K562 (cell line): ENCODE measurements around the gene MAPKAPK3. TPM values are rescaled to one million over a fixed set of nuclear protein-coding genes. Genes with fewer than 3 reads are reported as not detected.

Experiments
- ATAC-seq: fragments of 200-7000 bp; cut with Tn5 transposase; 3 replicates; pipeline ENCODE4 v1.9.1; 2020; ENCODE audit warnings: moderate library complexity
- BruUV-seq: library from RNA; stranded (reverse); fragments of 400-500 nt; replicated peaks from 2 replicates; lab custom pipeline; 2021; lab: Mats Ljungman, UMichigan
- CTCF ChIA-PET: fragments of 300-600 bp; formaldehyde crosslinking; extraction: SDS; loops from one replicate; lab custom pipeline; 2021; ENCODE audit warnings: low intra/inter-chr PET ratio; lab: Yijun Ruan, JAX
- POLR2A ChIA-PET: fragments of 300-600, 350-650 bp; sonication (Branson Sonifier 250); formaldehyde crosslinking; extraction: SDS; loops from one replicate; lab custom pipeline; 2021; ENCODE audit warnings: antibody characterized with exemption, inconsistent platforms; lab: Yijun Ruan, JAX
- DNase-seq, 4 experiments: peaks; one replicate each; pipeline versions ENCODE4 v3.0.0 to v3.0.0-alpha.2; 2011 to 2018; ENCODE audit warnings: low spot score in 3 of 4, mixed read lengths in 3 of 4; ENCODE audit errors: extremely low read depth in 1 of 4
- FAIRE-seq: peaks from 2 replicates; lab custom pipeline; 2011; peaks lifted over from hg19 to GRCh38; lab: Jason Lieb, UNC
- H2AFZ ChIP-seq: 2 replicates; pipeline ENCODE4 v1.6.0; 2011; ENCODE audit warnings: low read depth, low read length, control low read depth, inconsistent platforms
- H3K27ac ChIP-seq: fragments of 200-600 bp; 3 replicates; pipeline ENCODE4 v1.8.0; 2011; ENCODE audit warnings: low read depth, mild to moderate bottlenecking, control low read depth, inconsistent platforms, low read length, moderate library complexity, mixed read lengths; ENCODE audit errors: extremely low read depth
- H3K27me3 ChIP-seq, 2 experiments: fragments of 300-600 bp in 1 of 2; 2 replicates in 1 of 2; 3 replicates in 1 of 2; pipeline versions ENCODE4 v1.6.0 to v1.8.0; 2011; ENCODE audit warnings: inconsistent platforms in 2 of 2, low read length in 2 of 2, mild to moderate bottlenecking in 1 of 2, mixed read lengths in 1 of 2, moderate library complexity in 1 of 2; ENCODE audit not compliant: control insufficient read depth in 2 of 2, insufficient read depth in 2 of 2
- H3K36me3 ChIP-seq: fragments of 300-600 bp; 3 replicates; pipeline ENCODE4 v1.8.0; 2011; ENCODE audit warnings: mild to moderate bottlenecking, low read length, inconsistent platforms; ENCODE audit not compliant: control insufficient read depth, insufficient read depth
- H3K4me1 ChIP-seq, 2 experiments: fragments of 200-600 bp in 1 of 2; replicated peaks in 1 of 2; 2 replicates in 1 of 2; 3 replicates in 1 of 2; pipeline versions ENCODE4 v1.5.1 to v1.8.0; 2011; ENCODE audit warnings: inconsistent platforms in 2 of 2, low read length in 2 of 2, mild to moderate bottlenecking in 1 of 2, mixed read lengths in 1 of 2, moderate library complexity in 1 of 2; ENCODE audit not compliant: control insufficient read depth in 2 of 2, insufficient read depth in 2 of 2
- H3K4me2 ChIP-seq: 2 replicates; pipeline ENCODE4 v1.6.1; 2011; ENCODE audit warnings: low read length, control low read depth, inconsistent platforms, mixed read lengths; ENCODE audit not compliant: insufficient read depth
- H3K4me3 ChIP-seq: fragments of 200-600 bp; sonication (generic), shearing (Covaris generic); 2 replicates; pipeline ENCODE4 v1.5.1; 2016; ENCODE audit warnings: control low read depth, inconsistent platforms
- H3K79me2 ChIP-seq: fragments of 200-600 bp; 3 replicates; pipeline ENCODE4 v1.8.0; 2011; ENCODE audit warnings: low read length, inconsistent platforms; ENCODE audit not compliant: control insufficient read depth, insufficient read depth
- H3K9ac ChIP-seq, 2 experiments: 2 replicates each; pipeline versions ENCODE4 v1.6.0 to v1.6.1; 2011; ENCODE audit warnings: low read depth in 2 of 2, low read length in 2 of 2, control low read depth in 1 of 2, inconsistent platforms in 1 of 2, mild to moderate bottlenecking in 1 of 2, mixed read lengths in 1 of 2; ENCODE audit not compliant: insufficient read depth in 1 of 2
- H3K9me1 ChIP-seq: one replicate; pipeline ENCODE4 v1.6.0; 2011; ENCODE audit warnings: inconsistent platforms, mild to moderate bottlenecking, low read length, moderate library complexity; ENCODE audit not compliant: control insufficient read depth, insufficient read depth
- H3K9me3 ChIP-seq: replicated peaks from 2 replicates; pipeline ENCODE4 v1.5.1; 2011; ENCODE audit warnings: low read depth, low read length, inconsistent platforms; ENCODE audit not compliant: control insufficient read depth, insufficient read depth
- H4K20me1 ChIP-seq: replicated peaks from 2 replicates; pipeline ENCODE4 v1.6.1; 2011; ENCODE audit warnings: low read length, inconsistent platforms, mixed read lengths; ENCODE audit not compliant: control insufficient read depth, insufficient read depth
- E2F8 ChIP-seq: fragments of 450-650 bp; IDR thresholded peaks from 2 replicates; pipeline ENCODE4 v1.7.1; 2018; ENCODE audit warnings: mild to moderate bottlenecking, low read depth; ENCODE audit not compliant: partially characterized antibody
- NRF1 ChIP-seq, 2 experiments: fragments of 450-650 bp; IDR thresholded peaks in 1 of 2; conservative IDR thresholded peaks in 1 of 2; 2 replicates each; pipeline ENCODE4 v1.6.1; 2014; ENCODE audit warnings: mild to moderate bottlenecking in 2 of 2
- WGBS: fragments of 100-300 bp; shearing (Covaris generic); methylation state at CpG from one replicate; pipeline ENCODE4 v1.1.6; 2016; ENCODE audit warnings: low coverage, mixed read lengths; ENCODE audit not compliant: insufficient coverage; ENCODE audit errors: missing lambda C conversion rate; 5-methylcytosine and 5-hydroxymethylcytosine counted together
- in situ Hi-C: fragments of 300-500 bp; cut with MboI; formaldehyde crosslinking; loops from 4 replicates; pipeline ENCODE4 v1.15.0; 2018; ENCODE audit warnings: inconsistent platforms, mixed read lengths
- intact Hi-C: fragments of 100-400 bp; cut with micrococcal nuclease; formaldehyde crosslinking; loops from 2 replicates; pipeline ENCODE4 v1.14.2; 2022
- polyA plus RNA-seq, 8 experiments: library from polyadenylated mRNA; depleted of rRNA in 4 of 8; stranded (reverse) in 5 of 8; unstranded in 3 of 8; fragments of >200 nt; fragmentation: Nextera tagmentation in 2 of 8; fragmentation: Illumina TruSeq in 1 of 8; extraction: Ambion mirVana in 2 of 8; extraction: Trizol in 1 of 8; gene quantifications; 2 replicates each; pipeline versions ENCODE4 v1.2.1 to v1.2.3, GENCODE V29; 2011 to 2014; ENCODE audit warnings: inconsistent platforms in 1 of 8, missing spikeins in 1 of 8
- total RNA-seq, 7 experiments: library from RNA; depleted of rRNA in 6 of 7; stranded (reverse); fragments of >200 nt in 6 of 7; fragmentation: Illumina TruSeq in 2 of 7; extraction: Trizol in 2 of 7; gene quantifications; 2 replicates each; pipeline versions ENCODE4 v1.2.1 to v1.2.3, GENCODE V29; 2011 to 2021; ENCODE audit warnings: low replicate concordance in 1 of 7
- TF ChIP-seq, protein P1 (sequence below): sonication (generic); formaldehyde crosslinking; IDR thresholded peaks from 2 replicates; pipeline ENCODE4 v1.5.0; 2020; ENCODE audit warnings: missing genetic modification reagents

Gene MAPKAPK3
- total and polyA plus RNA-seq, 9 of the 15 experiments (the other 6 are each of a cell fraction or from before 2014, with no cell fraction given) = 8.0 to 56.4 (median 41.2) TPM

- no peaks in the 10 kb centered on the region for H3K9me3 ChIP-seq
- peak overlapping the region; percentile 87 to 94 for H3K9ac ChIP-seq
- intact Hi-C loops = no loop called here
- H3K27me3 ChIP-seq = no peaks in the 10 kb centered on the region
- peaks cover 75% of the 10 kb centered on the region for H3K36me3 ChIP-seq
- H3K4me1 ChIP-seq = peaks cover 47 to 52% of the 10 kb centered on the region in 2 experiments
- H3K4me3 ChIP-seq = peak overlapping the region; percentile 87
- ATAC-seq = no peak
- in situ Hi-C loops = no loop called here
- no TSS peak for BruUV-seq
- peak in 1 of 2 experiments; percentile 33; a peak in 2 of 4 replicates for TF ChIP-seq NRF1 (conservative IDR thresholded peaks at IDR 0.05 in 1 of 2, IDR thresholded peaks at IDR 0.05 in 1 of 2)
- TF ChIP-seq, protein P1, sequence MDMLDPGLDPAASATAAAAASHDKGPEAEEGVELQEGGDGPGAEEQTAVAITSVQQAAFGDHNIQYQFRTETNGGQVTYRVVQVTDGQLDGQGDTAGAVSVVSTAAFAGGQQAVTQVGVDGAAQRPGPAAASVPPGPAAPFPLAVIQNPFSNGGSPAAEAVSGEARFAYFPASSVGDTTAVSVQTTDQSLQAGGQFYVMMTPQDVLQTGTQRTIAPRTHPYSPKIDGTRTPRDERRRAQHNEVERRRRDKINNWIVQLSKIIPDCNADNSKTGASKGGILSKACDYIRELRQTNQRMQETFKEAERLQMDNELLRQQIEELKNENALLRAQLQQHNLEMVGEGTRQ (CRISPR knock-in tag) = no peak
- TF ChIP-seq E2F8 = peak; percentile 2
- TF ChIP-seq, all 486 proteins: peak for 2
- H2AFZ ChIP-seq = no peak overlapping the region
- peak overlapping the region; percentile 85 for H3K27ac ChIP-seq
- CTCF ChIA-PET = interaction anchor here (0.6 kb wide), 1 partner anchor 35 kb away, joined by 3 read pairs; no protein-coding TSS in a partner anchor
- FAIRE-seq (no peak), DNase-seq (no peak)
- peaks cover 36% of the 10 kb centered on the region for H4K20me1 ChIP-seq
- peak overlapping the region; percentile 95 for H3K4me2 ChIP-seq
- WGBS = 7% methylated on average over 5 of the region's 6 CpGs
- H3K9me1 ChIP-seq = peaks cover 3% of the 10 kb centered on the region
- peaks cover 87% of the 10 kb centered on the region for H3K79me2 ChIP-seq
- POLR2A ChIA-PET = interaction anchor here (0.5 to 4.8 kb wide), 4 partner anchors 9 to 706 kb away, joined by 3 to 22 read pairs (median 7); partner anchors contain the start of gene HEMK1
Observed at GRCh38 chr3:50606596-50606995, 10.4 kb upstream of the MAPKAPK3 start.
